H9 (cell line): ENCODE results near the gene NXN. TPM values are rescaled to one million over a fixed set of nuclear protein-coding genes. Genes with fewer than 3 reads are reported as not detected.

Source experiments
- DNase-seq: peaks from one replicate; pipeline ENCODE4 v3.0.0-alpha.2; 2017
- H2AFZ ChIP-seq: one replicate; pipeline ENCODE4 v1.6.1; 2013; ENCODE audit warnings: mild to moderate bottlenecking, low read length, control low read depth, moderate library complexity
- H2AK5ac ChIP-seq: 2 replicates; pipeline ENCODE4 v1.6.1; 2013; ENCODE audit warnings: low read length, control low read depth, mixed read lengths; ENCODE audit not compliant: insufficient read length
- H2BK120ac ChIP-seq: one replicate; pipeline ENCODE4 v1.6.1; 2013; ENCODE audit warnings: low read depth, mild to moderate bottlenecking, low read length, control low read depth, inconsistent platforms; ENCODE audit not compliant: poor library complexity, severe bottlenecking
- H2BK12ac ChIP-seq: 2 replicates; pipeline ENCODE4 v1.6.1; 2013; ENCODE audit warnings: low read length, control low read depth, mixed read lengths, low read depth; ENCODE audit not compliant: insufficient read length
- H2BK15ac ChIP-seq: 2 replicates; pipeline ENCODE4 v1.6.1; 2013; ENCODE audit warnings: low read depth, low read length, control low read depth
- H2BK20ac ChIP-seq: one replicate; pipeline ENCODE4 v1.6.1; 2013; ENCODE audit warnings: low read depth, mild to moderate bottlenecking, low read length, control low read depth, inconsistent platforms; ENCODE audit not compliant: poor library complexity, severe bottlenecking
- H2BK5ac ChIP-seq: 2 replicates; pipeline ENCODE4 v1.6.1; 2013; ENCODE audit warnings: low read length, control low read depth, mixed read lengths; ENCODE audit not compliant: insufficient read length
- H3K14ac ChIP-seq: 2 replicates; pipeline ENCODE4 v1.6.1; 2013; ENCODE audit warnings: low read length, control low read depth; ENCODE audit not compliant: insufficient read depth
- H3K18ac ChIP-seq: 2 replicates; pipeline ENCODE4 v1.6.1; 2013; ENCODE audit warnings: low read depth, mild to moderate bottlenecking, mixed read lengths, low read length, control low read depth; ENCODE audit not compliant: insufficient read length
- H3K23ac ChIP-seq: 2 replicates; pipeline ENCODE4 v1.6.1; 2013; ENCODE audit warnings: low read length, control low read depth, mixed read lengths, low read depth; ENCODE audit not compliant: insufficient read length
- H3K23me2 ChIP-seq: 2 replicates; pipeline ENCODE4 v1.6.1; 2013; ENCODE audit warnings: low read depth, mild to moderate bottlenecking, mixed read lengths, low read length, control low read depth; ENCODE audit not compliant: insufficient read length, poor library complexity, severe bottlenecking
- H3K27ac ChIP-seq: 2 replicates; pipeline ENCODE4 v1.5.1; 2013; ENCODE audit warnings: low read length, control low read depth, mixed read lengths, low read depth; ENCODE audit not compliant: insufficient read length
- H3K27me3 ChIP-seq: 2 replicates; pipeline ENCODE4 v1.6.1; 2013; ENCODE audit warnings: low read length, control low read depth, inconsistent platforms; ENCODE audit not compliant: insufficient read depth
- H3K4ac ChIP-seq: 2 replicates; pipeline ENCODE4 v1.6.1; 2013; ENCODE audit warnings: low read depth, mild to moderate bottlenecking, control low read depth, inconsistent platforms, low read length, moderate library complexity
- H3K4me1 ChIP-seq: 2 replicates; pipeline ENCODE4 v1.6.1; 2013; ENCODE audit warnings: low read length, control low read depth, inconsistent platforms; ENCODE audit not compliant: insufficient read depth
- H3K4me2 ChIP-seq: 2 replicates; pipeline ENCODE4 v1.6.1; 2013; ENCODE audit warnings: low read length, control low read depth, mixed read lengths; ENCODE audit not compliant: insufficient read length, insufficient read depth
- H3K56ac ChIP-seq: 2 replicates; pipeline ENCODE4 v1.6.1; 2013; ENCODE audit warnings: low read depth, mild to moderate bottlenecking, mixed read lengths, low read length, control low read depth; ENCODE audit not compliant: insufficient read length
- H3K79me1 ChIP-seq: 2 replicates; pipeline ENCODE4 v1.6.1; 2013; ENCODE audit warnings: low read depth, mild to moderate bottlenecking, moderate library complexity, low read length, control low read depth, inconsistent platforms; ENCODE audit not compliant: insufficient read depth, poor library complexity, severe bottlenecking
- H3K79me2 ChIP-seq: 2 replicates; pipeline ENCODE4 v1.6.1; 2013; ENCODE audit warnings: low read length, control low read depth, inconsistent platforms; ENCODE audit not compliant: insufficient read depth
- H3K9ac ChIP-seq: 2 replicates; pipeline ENCODE4 v1.6.1; 2013; ENCODE audit warnings: low read length, control low read depth, mixed read lengths; ENCODE audit not compliant: insufficient read length; ENCODE audit errors: extremely low read depth
- H3K9me3 ChIP-seq: one replicate; pipeline ENCODE4 v1.6.1; 2013; ENCODE audit warnings: low read depth, low read length, inconsistent platforms; ENCODE audit not compliant: control insufficient read depth
- H3T11ph ChIP-seq: one replicate; pipeline ENCODE4 v1.6.1; 2013; ENCODE audit warnings: mild to moderate bottlenecking, low read length, control low read depth, inconsistent platforms
- H4K20me1 ChIP-seq: one replicate; pipeline ENCODE4 v1.6.1; 2013; ENCODE audit not compliant: control insufficient read depth, insufficient read length, insufficient read depth
- H4K5ac ChIP-seq: 2 replicates; pipeline ENCODE4 v1.6.1; 2013; ENCODE audit warnings: low read depth, mild to moderate bottlenecking, mixed read lengths, low read length, control low read depth; ENCODE audit not compliant: insufficient read length
- H4K8ac ChIP-seq: replicated peaks from 2 replicates; pipeline ENCODE4 v1.6.1; 2013; ENCODE audit warnings: low read length, control low read depth, mixed read lengths, low read depth; ENCODE audit not compliant: insufficient read length
- H4K91ac ChIP-seq: 2 replicates; pipeline ENCODE4 v1.6.1; 2013; ENCODE audit warnings: low read depth, mild to moderate bottlenecking, moderate library complexity, mixed read lengths, low read length, control low read depth; ENCODE audit not compliant: insufficient read length
- H3K27ac Mint-ChIP-seq, 3 experiments: 2 replicates in 2 of 3; 3 replicates in 1 of 3; pipeline ENCODE4 v1.8.0; 2020 to 2021; ENCODE audit warnings: mixed read lengths in 3 of 3, mild to moderate bottlenecking in 1 of 3, moderate library complexity in 1 of 3
- H3K27me3 Mint-ChIP-seq: 2 replicates; pipeline ENCODE4 v1.8.0; 2021; ENCODE audit warnings: low read depth, mild to moderate bottlenecking, moderate library complexity, mixed read lengths
- H3K36me3 Mint-ChIP-seq, 3 experiments: 2 replicates in 2 of 3; 3 replicates in 1 of 3; pipeline ENCODE4 v1.8.0; 2020 to 2021; ENCODE audit warnings: low read depth in 3 of 3, mixed read lengths in 3 of 3; ENCODE audit not compliant: insufficient read depth in 1 of 3
- H3K4me1 Mint-ChIP-seq, 2 experiments: 2 replicates each; pipeline ENCODE4 v1.8.0; 2020; ENCODE audit warnings: mixed read lengths in 2 of 2
- H3K4me3 Mint-ChIP-seq, 2 experiments: 2 replicates in 1 of 2; 3 replicates in 1 of 2; pipeline ENCODE4 v1.8.0; 2020 to 2021; ENCODE audit warnings: mild to moderate bottlenecking in 2 of 2, mixed read lengths in 2 of 2, moderate library complexity in 1 of 2
- H3K9me3 Mint-ChIP-seq, 2 experiments: 2 replicates in 1 of 2; 3 replicates in 1 of 2; pipeline ENCODE4 v1.8.0; 2020; ENCODE audit warnings: mild to moderate bottlenecking in 2 of 2, mixed read lengths in 2 of 2, moderate library complexity in 1 of 2
- WGBS: extraction: QIAGEN DNeasy Blood & Tissue Kit; methylation state at CpG from one replicate; pipeline ENCODE4 v1.1.7; 2013; ENCODE audit warnings: missing lambda C conversion rate, low lambda C conversion rate, mixed read lengths; ENCODE audit not compliant: insufficient read length; ENCODE audit errors: extremely low coverage; 5-methylcytosine and 5-hydroxymethylcytosine counted together
- total RNA-seq: library from RNA; stranded (reverse); gene quantifications from 2 replicates; pipeline ENCODE4 v1.2.1, GENCODE V29; 2021
- TF ChIP-seq, protein P1 (sequence below): fragments of 200-600 bp; sonication (generic); conservative IDR thresholded peaks from 3 replicates; pipeline ENCODE4 v1.8.0; 2021; ENCODE audit warnings: antibody characterized with exemption, mild to moderate bottlenecking

The NXN gene
- total RNA-seq, 1 experiment from 2014 or later = 93.6 TPM

DNA sequence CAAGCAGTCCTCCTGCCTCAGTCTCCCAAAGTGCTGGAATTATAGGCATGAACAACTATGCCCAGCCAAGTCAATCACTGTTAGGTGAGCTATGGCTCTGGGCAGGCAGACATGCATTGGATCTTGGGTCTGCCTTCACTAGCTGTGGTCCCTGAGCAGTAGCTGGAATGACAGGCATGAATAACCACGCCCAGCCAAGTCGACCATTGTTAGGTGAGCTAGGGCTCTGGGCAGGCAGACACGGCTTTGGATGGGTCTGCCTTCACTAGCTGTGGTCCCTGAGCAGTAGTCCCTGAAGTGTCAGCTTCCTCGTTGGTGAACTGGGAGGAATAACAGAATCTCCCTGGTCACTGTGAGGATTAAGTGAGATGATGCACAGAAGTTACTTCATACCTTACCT, 191.0 kb downstream of the NXN start:
- no peak overlapping the region for H4K91ac ChIP-seq
- H3K23me2 ChIP-seq = no peaks in the 10 kb centered on the region
- no peaks in the 10 kb centered on the region for H4K20me1 ChIP-seq
- no peak for DNase-seq
- Mint-ChIP-seq H3K4me3 (no peak overlapping the region), H3K9me3 (no peaks in the 10 kb centered on the region), H3K36me3 (peaks cover 22 to 64% (median 61%) of the 10 kb centered on the region in 3 experiments; a peak in 6 of 7 replicates), H3K4me1 (peaks cover 3 to 15% of the 10 kb centered on the region in 2 experiments; a peak in 3 of 4 replicates), H3K27ac (no peak overlapping the region), H3K27me3 (no peaks in the 10 kb centered on the region; the same call in 1 of the 2 replicates)
- no peaks in the 10 kb centered on the region for H3K4me1 ChIP-seq
- H2BK20ac ChIP-seq = no peak overlapping the region
- no peak overlapping the region for H3K14ac ChIP-seq
- H3K18ac ChIP-seq = no peak overlapping the region
- H2BK120ac ChIP-seq = no peak overlapping the region
- no peak overlapping the region for H3K9ac ChIP-seq
- no peak overlapping the region for H3K27ac ChIP-seq
- no peaks in the 10 kb centered on the region for H3K9me3 ChIP-seq
- no peak overlapping the region for H3K56ac ChIP-seq
- H4K8ac ChIP-seq = no peak overlapping the region
- H2AFZ ChIP-seq = no peak overlapping the region
- TF ChIP-seq, protein P1, sequence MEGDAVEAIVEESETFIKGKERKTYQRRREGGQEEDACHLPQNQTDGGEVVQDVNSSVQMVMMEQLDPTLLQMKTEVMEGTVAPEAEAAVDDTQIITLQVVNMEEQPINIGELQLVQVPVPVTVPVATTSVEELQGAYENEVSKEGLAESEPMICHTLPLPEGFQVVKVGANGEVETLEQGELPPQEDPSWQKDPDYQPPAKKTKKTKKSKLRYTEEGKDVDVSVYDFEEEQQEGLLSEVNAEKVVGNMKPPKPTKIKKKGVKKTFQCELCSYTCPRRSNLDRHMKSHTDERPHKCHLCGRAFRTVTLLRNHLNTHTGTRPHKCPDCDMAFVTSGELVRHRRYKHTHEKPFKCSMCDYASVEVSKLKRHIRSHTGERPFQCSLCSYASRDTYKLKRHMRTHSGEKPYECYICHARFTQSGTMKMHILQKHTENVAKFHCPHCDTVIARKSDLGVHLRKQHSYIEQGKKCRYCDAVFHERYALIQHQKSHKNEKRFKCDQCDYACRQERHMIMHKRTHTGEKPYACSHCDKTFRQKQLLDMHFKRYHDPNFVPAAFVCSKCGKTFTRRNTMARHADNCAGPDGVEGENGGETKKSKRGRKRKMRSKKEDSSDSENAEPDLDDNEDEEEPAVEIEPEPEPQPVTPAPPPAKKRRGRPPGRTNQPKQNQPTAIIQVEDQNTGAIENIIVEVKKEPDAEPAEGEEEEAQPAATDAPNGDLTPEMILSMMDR = no peak
- no peak overlapping the region for H2BK12ac ChIP-seq
- no peak overlapping the region for H3K23ac ChIP-seq
- no CpG with 5 or more reads among the region's 4 CpGs for WGBS
- H2AK5ac ChIP-seq = no peak overlapping the region
- H2BK5ac ChIP-seq = no peak overlapping the region
- no peak overlapping the region for H3K4ac ChIP-seq
- H3K4me2 ChIP-seq = no peak overlapping the region
- H4K5ac ChIP-seq = no peak overlapping the region
- peaks cover 4% of the 10 kb centered on the region for H3K79me1 ChIP-seq
- H3T11ph ChIP-seq = no peak overlapping the region
- H3K79me2 ChIP-seq = peaks cover 3% of the 10 kb centered on the region; the same call in 1 of the 2 replicates
- no peak overlapping the region for H2BK15ac ChIP-seq
- no peaks in the 10 kb centered on the region for H3K27me3 ChIP-seq
